ENCODE data around the gene ACADVL. TPM values are rescaled to one million over a fixed set of nuclear protein-coding genes. Genes with fewer than 3 reads are reported as not detected.

Gene ACADVL
- polyA plus RNA-seq, 1 of the 3 experiments (the other 2 are of a cell fraction), result 635 TPM

DNA sequence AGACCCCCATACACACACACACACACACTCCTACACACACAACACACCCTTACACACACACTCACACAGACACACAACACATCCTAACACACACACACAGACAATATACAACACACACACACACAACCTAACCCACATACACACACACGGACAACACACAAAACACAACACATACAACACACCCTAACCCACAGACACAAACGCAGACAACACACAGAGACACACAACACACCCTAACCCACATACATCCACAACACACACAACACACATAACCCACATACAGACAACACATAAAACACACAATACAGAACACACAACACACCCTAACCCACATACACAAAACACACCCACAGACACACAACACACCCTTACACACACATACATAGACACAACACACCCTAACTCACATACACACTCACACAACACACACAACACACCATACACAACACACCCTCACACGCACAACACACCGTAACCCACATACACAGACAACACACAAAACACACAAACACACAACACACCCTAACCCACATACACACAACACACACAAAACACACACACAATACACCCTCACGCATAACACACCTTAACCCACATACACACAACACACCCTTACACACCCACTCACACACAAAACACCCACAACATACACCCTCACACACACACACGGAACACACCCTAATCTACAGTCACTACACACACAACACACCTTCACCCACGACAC is 45.0 kb upstream of the ACADVL start:
- Histone ChIP-seq H3K4me1 (ENCODE audit: control insufficient read depth in 1 of 2, insufficient read depth in 2 of 2, low read depth in 1 of 2, low read length in 1 of 2) (peaks cover 0 to 8% of the 10 kb centered on the region in 2 experiments; a peak in 1 of 4 replicates), H3F3A (replicated peaks; ENCODE audit: insufficient read depth) (peaks cover 3% of the 10 kb centered on the region), H2AFZ (ENCODE audit: low read depth) (no peak overlapping the region), H3K79me2 (ENCODE audit: insufficient read depth) (no peaks in the 10 kb centered on the region), H3K36me3 (replicated peaks in 1 of 2; ENCODE audit: control insufficient read depth in 1 of 2, insufficient read depth in 2 of 2, low read length in 1 of 2) (no peaks in the 10 kb centered on the region), H3K9me3 (no peaks in the 10 kb centered on the region), H3K27ac (ENCODE audit: low read depth in 2 of 2, low read length in 1 of 2) (no peak overlapping the region), H3K9ac (no peak overlapping the region), H3K4me3 (ENCODE audit: low read depth in 2 of 2, low read length in 1 of 2) (no peak overlapping the region), H3K9me2 (no peaks in the 10 kb centered on the region), H3K4me2 (no peak overlapping the region), H4K20me1 (ENCODE audit: insufficient read depth) (no peaks in the 10 kb centered on the region), H3K27me3 (ENCODE audit: insufficient read depth) (no peaks in the 10 kb centered on the region)
- TF ChIP-seq NRF1 (IDR thresholded peaks at IDR 0.05; ENCODE audit: low read depth, low read length) (no peak), YY1 (IDR thresholded peaks at IDR 0.05; ENCODE audit: low read depth) (no peak), SMC3 (IDR thresholded peaks at IDR 0.05; ENCODE audit: low read depth, low read length) (no peak), ELF1 (IDR thresholded peaks at IDR 0.05) (no peak)
- 83% methylated on average over 7 of the region's 7 CpGs for WGBS (ENCODE audit: low lambda C conversion rate)
- DNase-seq, result no peak
- ChIA-PET CTCF (no interaction called here), POLR2A (no interaction called here)

DNA sequence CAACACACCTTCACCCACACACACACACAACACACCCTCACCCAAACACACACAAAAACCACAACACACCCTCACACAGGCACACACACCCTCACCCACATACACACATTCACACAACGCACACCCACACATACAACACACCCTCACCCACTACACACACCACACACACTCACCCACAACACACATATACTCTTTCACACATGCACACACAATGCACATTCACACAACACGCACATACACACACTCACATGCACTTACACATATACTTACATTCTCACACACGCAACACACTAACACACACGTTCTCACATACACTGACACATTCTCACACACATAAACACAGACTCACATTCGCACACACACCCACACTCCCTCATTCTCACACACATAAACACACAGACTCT is 44.4 kb upstream of the ACADVL start:
- Histone ChIP-seq H3K79me2 (ENCODE audit: insufficient read depth) (no peaks in the 10 kb centered on the region), H3K9ac (no peak overlapping the region), H3K27me3 (ENCODE audit: insufficient read depth) (no peaks in the 10 kb centered on the region), H2AFZ (ENCODE audit: low read depth) (no peak overlapping the region), H3K4me2 (no peak overlapping the region), H3K27ac (ENCODE audit: low read depth in 2 of 2, low read length in 1 of 2) (no peak overlapping the region), H3K9me3 (no peaks in the 10 kb centered on the region), H3F3A (replicated peaks; ENCODE audit: insufficient read depth) (peaks cover 3% of the 10 kb centered on the region), H4K20me1 (ENCODE audit: insufficient read depth) (no peaks in the 10 kb centered on the region), H3K9me2 (no peaks in the 10 kb centered on the region), H3K36me3 (replicated peaks in 1 of 2; ENCODE audit: control insufficient read depth in 1 of 2, insufficient read depth in 2 of 2, low read length in 1 of 2) (no peaks in the 10 kb centered on the region), H3K4me1 (ENCODE audit: control insufficient read depth in 1 of 2, insufficient read depth in 2 of 2, low read depth in 1 of 2, low read length in 1 of 2) (peaks cover 0 to 8% of the 10 kb centered on the region in 2 experiments; a peak in 1 of 4 replicates), H3K4me3 (ENCODE audit: low read depth in 2 of 2, low read length in 1 of 2) (no peak overlapping the region)
- ChIA-PET POLR2A (no interaction called here), CTCF (no interaction called here)
- no peak for DNase-seq
- 74% methylated on average over 5 of the region's 5 CpGs for WGBS (ENCODE audit: low lambda C conversion rate)
- TF ChIP-seq SIN3A (IDR thresholded peaks at IDR 0.05; ENCODE audit: borderline replicate concordance, low read depth, low read length) (no peak), RFX5 (IDR thresholded peaks at IDR 0.05; ENCODE audit: low read length) (no peak), FOSL2 (IDR thresholded peaks at IDR 0.05; ENCODE audit: borderline replicate concordance, low read depth) (no peak), TAF1 (IDR thresholded peaks at IDR 0.05; ENCODE audit: borderline replicate concordance, low read depth, low read length) (no peak), CHD2 (IDR thresholded peaks at IDR 0.05; ENCODE audit: low read length, partially characterized antibody) (no peak), SMC3 (IDR thresholded peaks at IDR 0.05; ENCODE audit: low read depth, low read length) (no peak)
- TF ChIP-seq, protein P1, sequence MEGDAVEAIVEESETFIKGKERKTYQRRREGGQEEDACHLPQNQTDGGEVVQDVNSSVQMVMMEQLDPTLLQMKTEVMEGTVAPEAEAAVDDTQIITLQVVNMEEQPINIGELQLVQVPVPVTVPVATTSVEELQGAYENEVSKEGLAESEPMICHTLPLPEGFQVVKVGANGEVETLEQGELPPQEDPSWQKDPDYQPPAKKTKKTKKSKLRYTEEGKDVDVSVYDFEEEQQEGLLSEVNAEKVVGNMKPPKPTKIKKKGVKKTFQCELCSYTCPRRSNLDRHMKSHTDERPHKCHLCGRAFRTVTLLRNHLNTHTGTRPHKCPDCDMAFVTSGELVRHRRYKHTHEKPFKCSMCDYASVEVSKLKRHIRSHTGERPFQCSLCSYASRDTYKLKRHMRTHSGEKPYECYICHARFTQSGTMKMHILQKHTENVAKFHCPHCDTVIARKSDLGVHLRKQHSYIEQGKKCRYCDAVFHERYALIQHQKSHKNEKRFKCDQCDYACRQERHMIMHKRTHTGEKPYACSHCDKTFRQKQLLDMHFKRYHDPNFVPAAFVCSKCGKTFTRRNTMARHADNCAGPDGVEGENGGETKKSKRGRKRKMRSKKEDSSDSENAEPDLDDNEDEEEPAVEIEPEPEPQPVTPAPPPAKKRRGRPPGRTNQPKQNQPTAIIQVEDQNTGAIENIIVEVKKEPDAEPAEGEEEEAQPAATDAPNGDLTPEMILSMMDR (IDR thresholded peaks at IDR 0.05), result no peak
